PFSK-1 (cell line): ENCODE measurements around the gene RPH3AL.

Source experiments
- FOXP2 ChIP-seq: optimal IDR thresholded peaks from 2 replicates; pipeline ENCODE3; 2011; ENCODE audit warnings: borderline replicate concordance, control low read depth, inconsistent platforms; ENCODE audit not compliant: insufficient read depth; ENCODE audit errors: extremely low read length, extremely low read depth
- POLR2AphosphoS5 ChIP-seq: IDR thresholded peaks from 2 replicates; pipeline ENCODE4 v1.6.1; 2012; ENCODE audit warnings: low read depth, mild to moderate bottlenecking, control low read depth, low read length, moderate library complexity
- REST ChIP-seq, 2 experiments: IDR thresholded peaks; 2 replicates each; pipeline versions ENCODE4 v1.6.1 to v1.8.0; 2011 to 2012; ENCODE audit warnings: low read depth in 2 of 2, low read length in 2 of 2, control low read depth in 1 of 2, inconsistent platforms in 1 of 2, mild to moderate bottlenecking in 1 of 2, moderate library complexity in 1 of 2; ENCODE audit not compliant: insufficient read depth in 1 of 2
- SIN3A ChIP-seq: IDR thresholded peaks from 2 replicates; pipeline ENCODE4 v1.6.1; 2012; ENCODE audit warnings: mild to moderate bottlenecking, low read length, moderate library complexity, borderline replicate concordance; ENCODE audit not compliant: insufficient read depth
- TAF1 ChIP-seq: IDR thresholded peaks from 2 replicates; pipeline ENCODE4 v1.6.1; 2012; ENCODE audit warnings: low read length, control low read depth, borderline replicate concordance; ENCODE audit not compliant: insufficient read depth

Gene RPH3AL

DNA sequence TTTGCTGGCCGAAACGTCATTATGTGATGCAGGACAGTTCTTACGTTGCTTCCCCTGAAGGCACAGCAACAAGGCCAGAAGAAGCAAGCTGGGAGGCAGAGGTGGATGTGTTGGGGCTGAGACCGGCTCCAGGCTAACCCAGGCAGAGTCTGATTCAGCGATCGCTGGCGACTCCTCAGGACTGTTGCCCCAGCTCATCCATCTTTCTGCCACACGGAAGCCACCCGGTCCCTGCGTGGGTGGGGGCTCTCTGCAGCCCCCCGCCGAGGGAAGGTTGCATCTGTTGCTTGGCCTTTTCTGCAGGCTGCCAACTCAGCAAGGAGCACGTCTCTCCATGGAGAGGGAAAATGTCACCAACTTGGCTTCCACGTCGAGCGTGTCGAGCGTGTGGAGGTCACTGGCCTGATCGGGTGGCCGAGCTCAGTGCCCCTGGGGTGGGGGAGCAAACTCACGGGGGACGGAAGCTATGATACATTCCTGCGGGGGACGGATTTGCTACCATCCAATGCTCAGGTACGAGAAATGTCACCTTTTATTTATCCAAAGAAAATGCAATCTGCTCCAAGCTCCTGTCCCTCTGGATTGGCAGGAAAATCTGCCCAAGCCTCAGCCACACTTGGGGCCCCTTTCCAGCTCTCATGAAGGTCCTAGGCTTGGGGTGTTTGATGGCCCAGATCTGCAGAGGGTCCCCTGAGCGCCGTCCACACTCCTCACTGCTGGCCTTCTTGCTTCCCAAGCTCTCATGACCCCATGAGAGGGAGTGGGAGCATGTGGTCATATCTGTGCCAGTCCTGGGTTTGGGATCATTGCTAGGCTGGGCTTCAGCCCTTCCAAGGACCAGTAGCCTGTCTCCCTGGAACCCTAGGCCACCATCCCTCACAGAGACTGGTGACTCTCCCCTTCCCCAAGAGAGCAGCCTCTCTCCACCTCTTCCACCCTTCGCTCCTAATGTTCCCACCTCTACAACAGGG is 69.4 kb downstream of the RPH3AL start:
- TF ChIP-seq SIN3A (no peak), POLR2AphosphoS5 (no peak), REST (IDR thresholded peaks at IDR 0.05; ENCODE audit: insufficient read depth in 1 of 2, low read depth in 2 of 2, low read length in 2 of 2) (no peak)

GRCh38 chr17:282000-282911 is 70.4 kb downstream of the RPH3AL start:
- TF ChIP-seq TAF1 (no peak), REST (IDR thresholded peaks at IDR 0.05; ENCODE audit: insufficient read depth in 1 of 2, low read depth in 2 of 2, low read length in 2 of 2) (no peak), SIN3A (no peak), FOXP2 (no peak), POLR2AphosphoS5 (no peak)

DNA sequence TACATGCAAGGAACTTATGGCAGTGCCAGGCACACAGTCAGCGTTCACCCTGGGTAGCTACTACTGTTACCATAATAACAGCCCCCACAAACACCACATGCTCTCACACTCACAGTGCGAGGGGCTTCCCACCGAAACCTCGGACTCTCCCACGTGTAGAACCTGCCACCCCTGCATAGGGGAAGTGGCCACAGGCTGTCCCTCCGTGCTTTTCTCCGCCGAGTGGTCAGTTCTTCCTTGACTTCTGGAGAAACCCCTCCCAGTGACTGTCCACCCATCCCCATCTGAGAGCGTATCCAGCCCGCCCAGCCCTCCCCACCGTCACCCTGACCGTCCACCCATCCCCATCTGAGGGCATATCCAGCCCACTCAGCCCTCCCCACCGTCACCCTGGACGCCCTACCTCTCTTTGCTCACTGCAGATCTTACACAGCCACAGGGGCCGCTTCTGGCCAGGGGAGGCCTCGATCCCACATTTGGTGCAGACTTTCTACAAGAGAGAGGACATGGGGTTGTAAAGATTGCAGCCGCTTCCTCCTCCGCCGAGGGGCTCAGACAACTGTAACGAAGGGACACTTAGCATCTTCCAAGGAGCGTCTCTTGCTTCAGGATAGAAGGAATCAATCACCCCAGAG is 71.1 kb downstream of the RPH3AL start:
- TF ChIP-seq FOXP2 (no peak), POLR2AphosphoS5 (no peak), REST (IDR thresholded peaks at IDR 0.05; ENCODE audit: insufficient read depth in 1 of 2, low read depth in 2 of 2, low read length in 2 of 2) (no peak), SIN3A (no peak), TAF1 (no peak)

- TF ChIP-seq POLR2AphosphoS5 (no peak), TAF1 (no peak), SIN3A (no peak), FOXP2 (no peak), REST (IDR thresholded peaks at IDR 0.05; ENCODE audit: insufficient read depth in 1 of 2, low read depth in 2 of 2, low read length in 2 of 2) (no peak)
Measured at GRCh38 chr17:280901-281300, 71.7 kb downstream of the RPH3AL start.
